HCT116 (cell line): ENCODE data around the gene PRKCZ.

Source experiments
- CTCF ChIP-seq, 3 experiments: fragments of 200-600 bp in 1 of 3; sonication (generic) in 1 of 3; IDR thresholded peaks in 2 of 3; conservative IDR thresholded peaks in 1 of 3; 2 replicates each; pipeline ENCODE4 v1.5.1; 2012 to 2017; ENCODE audit warnings: low read depth in 2 of 3, low read length in 2 of 3, antibody characterized with exemption in 1 of 3, borderline replicate concordance in 1 of 3, control low read depth in 1 of 3, mild to moderate bottlenecking in 1 of 3, mixed read lengths in 1 of 3, mixed run types in 1 of 3, moderate library complexity in 1 of 3; ENCODE audit not compliant: insufficient read depth in 1 of 3
- EZH2 ChIP-seq: fragments of 200-600 bp; sonication (generic); IDR thresholded peaks from 2 replicates; pipeline ENCODE4 v1.6.1; 2017; ENCODE audit warnings: antibody characterized with exemption, mixed run types
- EZH2phosphoT487 ChIP-seq: fragments of 200-600 bp; IDR thresholded peaks from 2 replicates; pipeline ENCODE4 v1.6.1; 2018; ENCODE audit warnings: antibody characterized with exemption, borderline replicate concordance
- POLR2A ChIP-seq: IDR thresholded peaks from 2 replicates; pipeline ENCODE4 v1.7.0; 2011; ENCODE audit warnings: borderline replicate concordance; ENCODE audit not compliant: insufficient read depth, insufficient read length; ENCODE audit errors: extremely low read depth
- POLR2AphosphoS5 ChIP-seq: IDR thresholded peaks from 2 replicates; pipeline ENCODE4 v1.6.1; 2011; ENCODE audit warnings: mild to moderate bottlenecking, low read depth, low read length, moderate library complexity
- RAD21 ChIP-seq: IDR thresholded peaks from 2 replicates; pipeline ENCODE4 v1.6.1; 2012; ENCODE audit warnings: low read depth, mild to moderate bottlenecking
- REST ChIP-seq: IDR thresholded peaks from 2 replicates; pipeline ENCODE4 v1.6.1; 2012; ENCODE audit warnings: low read depth
- SIN3A ChIP-seq: IDR thresholded peaks from 2 replicates; pipeline ENCODE4 v1.6.1; 2012; ENCODE audit warnings: low read depth

DNA sequence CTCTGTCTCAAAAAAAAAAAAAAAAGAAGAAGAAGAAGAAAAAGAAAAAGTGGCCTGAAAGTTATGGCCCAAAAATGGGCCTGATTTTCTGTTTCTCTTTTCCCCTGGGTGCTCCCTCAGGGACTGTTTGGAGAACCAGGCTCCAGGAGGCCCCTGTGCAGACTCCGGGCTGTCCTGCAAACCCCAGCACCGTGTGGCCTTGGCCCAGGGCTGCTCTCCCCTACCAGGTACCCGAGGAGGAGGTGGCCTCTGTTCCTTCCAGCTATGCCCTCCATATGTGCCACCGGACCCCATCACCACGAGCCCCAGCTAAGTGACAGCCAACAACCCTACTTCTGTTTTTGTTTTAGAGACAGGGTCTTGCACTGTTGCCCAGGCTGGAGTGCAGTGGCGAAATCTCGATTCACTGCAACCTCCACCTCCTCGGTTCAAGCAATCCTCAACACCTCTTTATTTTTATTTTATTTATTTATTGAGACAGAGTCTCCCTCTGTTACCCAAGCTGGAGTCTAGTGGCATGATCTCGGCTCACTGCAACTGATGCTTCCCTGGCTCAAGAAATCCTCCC is 151.9 kb downstream of the PRKCZ start:
- TF ChIP-seq CTCF (IDR thresholded peaks at IDR 0.05 in 2 of 3, conservative IDR thresholded peaks at IDR 0.05 in 1 of 3; ENCODE audit: borderline replicate concordance in 1 of 3, insufficient read depth in 1 of 3, low read depth in 2 of 3, low read length in 2 of 3) (no peak), POLR2A (no peak), SIN3A (no peak), EZH2phosphoT487 (no peak), RAD21 (no peak), POLR2AphosphoS5 (no peak), REST (no peak), EZH2 (no peak)
